Parathyroid adenoma (tissue), 2 donors: ENCODE measurements around the gene MAGEF1.

ENCODE experiments used
- H2AFZ ChIP-seq: fragments of 300-600 bp; sonication (generic); one replicate; pipeline ENCODE4 v1.7.0; 2017; ENCODE audit warnings: antibody characterized with exemption, mild to moderate bottlenecking
- H3K27ac ChIP-seq: fragments of 300-600 bp; sonication (generic); one replicate; pipeline ENCODE4 v1.7.0; 2017
- H3K27me3 ChIP-seq: fragments of 300-600 bp; sonication (generic); one replicate; pipeline ENCODE4 v1.7.0; 2017; ENCODE audit warnings: low read length; ENCODE audit not compliant: control insufficient read depth, insufficient read depth
- H3K36me3 ChIP-seq: fragments of 300-600 bp; sonication (generic); one replicate; pipeline ENCODE4 v1.7.0; 2017; ENCODE audit warnings: low read length; ENCODE audit not compliant: control insufficient read depth, insufficient read depth
- H3K4me1 ChIP-seq: fragments of 300-600 bp; sonication (generic); one replicate; pipeline ENCODE4 v1.7.0; 2017; ENCODE audit warnings: control low read depth
- H3K4me2 ChIP-seq: fragments of 300-600 bp; sonication (generic); one replicate; pipeline ENCODE4 v1.7.0; 2017; ENCODE audit warnings: low read length
- H3K4me3 ChIP-seq: fragments of 300-600 bp; sonication (generic); one replicate; pipeline ENCODE4 v1.7.0; 2017; ENCODE audit warnings: low read depth, low read length
- H3K79me2 ChIP-seq: fragments of 300-600 bp; sonication (generic); one replicate; pipeline ENCODE4 v1.7.0; 2017; ENCODE audit warnings: control low read depth
- H3K9ac ChIP-seq: fragments of 300-600 bp; sonication (generic); one replicate; pipeline ENCODE4 v1.7.0; 2017; ENCODE audit warnings: mild to moderate bottlenecking
- H3K9me3 ChIP-seq: fragments of 300-600 bp; sonication (generic); one replicate; pipeline ENCODE4 v1.7.0; 2017; ENCODE audit warnings: low read length; ENCODE audit not compliant: control insufficient read depth
- CTCF ChIP-seq: fragments of 300-600 bp; sonication (generic); IDR thresholded peaks from one replicate; pipeline ENCODE4 v1.7.0; 2017; ENCODE audit warnings: antibody characterized with exemption, mild to moderate bottlenecking
- donor health status: primary hyperparathyroidism.

The MAGEF1 gene

GRCh38 chr3:184700759-184701158 lies 11.1 kb downstream of the MAGEF1 start:
- H3K27me3 ChIP-seq = no peaks in the 10 kb centered on the region
- H3K27ac ChIP-seq = no peak overlapping the region
- H3K9ac ChIP-seq = no peak overlapping the region
- H3K79me2 ChIP-seq = no peaks in the 10 kb centered on the region
- H2AFZ ChIP-seq = no peak overlapping the region
- no peaks in the 10 kb centered on the region for H3K4me1 ChIP-seq
- H3K36me3 ChIP-seq = no peaks in the 10 kb centered on the region
- no peak overlapping the region for H3K4me3 ChIP-seq
- TF ChIP-seq CTCF = no peak
- H3K4me2 ChIP-seq = no peak overlapping the region
- H3K9me3 ChIP-seq = no peaks in the 10 kb centered on the region

- no peak overlapping the region for H3K4me2 ChIP-seq
- no peak for TF ChIP-seq CTCF
- H3K79me2 ChIP-seq = no peaks in the 10 kb centered on the region
- H3K36me3 ChIP-seq = no peaks in the 10 kb centered on the region
- no peaks in the 10 kb centered on the region for H3K9me3 ChIP-seq
- H2AFZ ChIP-seq = no peak overlapping the region
- H3K27me3 ChIP-seq = no peaks in the 10 kb centered on the region
- no peak overlapping the region for H3K27ac ChIP-seq
- no peak overlapping the region for H3K4me3 ChIP-seq
- H3K4me1 ChIP-seq = no peaks in the 10 kb centered on the region
- no peak overlapping the region for H3K9ac ChIP-seq
Measured at GRCh38 chr3:184697845-184698244, 14.0 kb downstream of the MAGEF1 start.

- no peak for TF ChIP-seq CTCF
- Histone ChIP-seq H3K9ac (no peak overlapping the region), H3K9me3 (no peaks in the 10 kb centered on the region), H3K4me1 (no peaks in the 10 kb centered on the region), H3K27ac (no peak overlapping the region), H3K79me2 (no peaks in the 10 kb centered on the region), H3K36me3 (no peaks in the 10 kb centered on the region), H3K4me3 (no peak overlapping the region), H3K4me2 (no peak overlapping the region), H2AFZ (no peak overlapping the region), H3K27me3 (no peaks in the 10 kb centered on the region)
Measured at GRCh38 chr3:184696697-184697096, 15.2 kb downstream of the MAGEF1 start.

- no peak for TF ChIP-seq CTCF
- Histone ChIP-seq H3K9me3 (no peaks in the 10 kb centered on the region), H3K36me3 (no peaks in the 10 kb centered on the region), H3K4me2 (no peak overlapping the region), H2AFZ (no peak overlapping the region), H3K9ac (no peak overlapping the region), H3K27me3 (no peaks in the 10 kb centered on the region), H3K79me2 (no peaks in the 10 kb centered on the region), H3K4me1 (no peaks in the 10 kb centered on the region), H3K27ac (no peak overlapping the region), H3K4me3 (no peak overlapping the region)
Measured at GRCh38 chr3:184694716-184695115, 17.1 kb downstream of the MAGEF1 start.

GRCh38 chr3:184694133-184694665 lies 17.7 kb downstream of the MAGEF1 start:
- TF ChIP-seq CTCF = no peak
- Histone ChIP-seq H3K9ac (no peak overlapping the region), H3K27ac (no peak overlapping the region)

More at GRCh38 chr3:184694133-184694665, 17.7 kb downstream of the MAGEF1 start:
- Histone ChIP-seq H3K79me2 (no peaks in the 10 kb centered on the region), H3K36me3 (no peaks in the 10 kb centered on the region), H3K9me3 (no peaks in the 10 kb centered on the region), H3K4me1 (no peaks in the 10 kb centered on the region), H3K4me3 (no peak overlapping the region), H3K4me2 (no peak overlapping the region), H3K27me3 (no peaks in the 10 kb centered on the region), H2AFZ (no peak overlapping the region)
